GM19463 (cell line): ENCODE results near the gene BLVRB.
"Not testable (repeated sequence)": the region's sequence is repeated elsewhere in the genome, so short reads cannot be mapped to it uniquely, and the experiment has no call there.

Source experiments
- ATAC-seq: cut with Tn5 transposase; IDR thresholded peaks from one replicate; pipeline ENCODE4 v1.9.1; 2021; ENCODE audit warnings: mild to moderate bottlenecking, moderate library complexity; ENCODE audit not compliant: unreplicated experiment

Gene BLVRB

GRCh38 chr19:40452016-40452415 is 13.5 kb downstream of the BLVRB start:
- no peak for ATAC-seq

- ATAC-seq: no peak
Observed at GRCh38 chr19:40450664-40451063, 14.9 kb downstream of the BLVRB start.

- ATAC-seq: no peak
Observed at GRCh38 chr19:40449506-40449905, 16.0 kb downstream of the BLVRB start.

GRCh38 chr19:40446263-40446784 is 19.2 kb downstream of the BLVRB start:
- ATAC-seq: no peak

- no peak for ATAC-seq
Observed at GRCh38 chr19:40445780-40446262, 19.7 kb downstream of the BLVRB start.

- no peak for ATAC-seq
Observed at GRCh38 chr19:40444825-40445312, 20.7 kb downstream of the BLVRB start.

GRCh38 chr19:40444000-40444824 is 21.3 kb downstream of the BLVRB start, which contains the start of gene SERTAD3:
SERTAD3 (minus strand) TSS chr19:40444335; CDS start chr19:40442080, 2,255 bp downstream.
- peak; percentile 69 for ATAC-seq

GRCh38 chr19:40443131-40443999 is 22.2 kb downstream of the BLVRB start:
- peak; percentile 63 for ATAC-seq

- ATAC-seq: no peak
Observed at GRCh38 chr19:40442328-40443130, 23.0 kb downstream of the BLVRB start.

GRCh38 chr19:40441719-40442253 is 23.8 kb downstream of the BLVRB start:
- ATAC-seq: no peak

GRCh38 chr19:40438284-40438683 is 27.3 kb downstream of the BLVRB start:
- ATAC-seq: no peak

GRCh38 chr19:40433391-40434216 is 31.9 kb downstream of the BLVRB start:
- peak; percentile 63 for ATAC-seq

GRCh38 chr19:40432760-40433159 is 32.8 kb downstream of the BLVRB start:
- ATAC-seq: not testable (repeated sequence)

GRCh38 chr19:40431698-40432097 is 33.8 kb downstream of the BLVRB start:
- no peak for ATAC-seq

- not testable (repeated sequence) for ATAC-seq
Observed at GRCh38 chr19:40430242-40430641, 35.3 kb downstream of the BLVRB start.

- ATAC-seq: not testable (repeated sequence)
Observed at GRCh38 chr19:40428197-40428596, 37.3 kb downstream of the BLVRB start.

GRCh38 chr19:40425450-40426287 is 39.9 kb downstream of the BLVRB start, which contains the start of gene SERTAD1:
SERTAD1 (minus strand) TSS chr19:40425992; CDS start chr19:40423546, 2,446 bp downstream.
- ATAC-seq: peak; percentile 77
